ENCODE data around the gene CADM1.

The CADM1 gene

DNA sequence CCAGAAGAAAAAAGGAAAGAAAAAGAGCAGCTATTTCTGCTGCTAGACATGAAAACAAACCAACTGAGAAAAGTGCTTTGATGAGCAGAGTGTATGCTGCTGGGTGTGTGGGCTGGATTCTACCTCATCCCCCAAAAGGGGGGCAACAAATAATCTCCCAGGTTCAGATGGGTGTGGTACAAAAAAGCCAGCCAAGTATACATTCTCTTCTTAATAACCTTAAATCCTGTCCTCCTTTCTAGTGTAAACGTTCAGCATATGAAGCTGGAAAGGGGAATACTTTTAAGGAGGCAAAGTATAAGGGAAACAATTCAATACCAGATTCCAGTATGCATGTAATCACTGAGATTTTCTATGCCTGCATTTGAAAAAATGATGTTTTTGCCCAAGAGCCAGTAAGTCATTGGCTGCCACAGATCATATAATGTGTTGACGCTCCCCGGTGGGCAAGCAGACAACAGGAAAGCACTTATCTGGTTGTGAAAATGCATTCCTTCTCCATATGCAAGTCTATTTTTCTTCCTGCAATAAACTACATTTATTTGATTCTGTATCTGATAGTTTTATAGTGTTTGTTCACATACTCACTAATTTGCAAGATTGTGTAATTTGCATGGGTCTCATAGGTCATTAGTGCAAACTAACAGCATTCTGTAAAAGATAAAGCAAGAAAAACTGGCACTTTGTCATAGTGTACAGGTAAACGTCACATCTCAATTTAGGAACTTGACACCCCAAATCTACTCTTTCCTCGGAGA, 201.1 kb downstream of the CADM1 start:
- H3K9me3 Mint-ChIP-seq = no peaks in the 10 kb centered on the region
- no peaks in the 10 kb centered on the region for H3K36me3 Mint-ChIP-seq
- H3K4me1 Mint-ChIP-seq = no peaks in the 10 kb centered on the region
- ATAC-seq (no peak), DNase-seq (ENCODE audit: low spot score in 2 of 2) (no peak)
- no peak overlapping the region for H3K27ac Mint-ChIP-seq
- no peak overlapping the region for H3K4me3 Mint-ChIP-seq

DNA sequence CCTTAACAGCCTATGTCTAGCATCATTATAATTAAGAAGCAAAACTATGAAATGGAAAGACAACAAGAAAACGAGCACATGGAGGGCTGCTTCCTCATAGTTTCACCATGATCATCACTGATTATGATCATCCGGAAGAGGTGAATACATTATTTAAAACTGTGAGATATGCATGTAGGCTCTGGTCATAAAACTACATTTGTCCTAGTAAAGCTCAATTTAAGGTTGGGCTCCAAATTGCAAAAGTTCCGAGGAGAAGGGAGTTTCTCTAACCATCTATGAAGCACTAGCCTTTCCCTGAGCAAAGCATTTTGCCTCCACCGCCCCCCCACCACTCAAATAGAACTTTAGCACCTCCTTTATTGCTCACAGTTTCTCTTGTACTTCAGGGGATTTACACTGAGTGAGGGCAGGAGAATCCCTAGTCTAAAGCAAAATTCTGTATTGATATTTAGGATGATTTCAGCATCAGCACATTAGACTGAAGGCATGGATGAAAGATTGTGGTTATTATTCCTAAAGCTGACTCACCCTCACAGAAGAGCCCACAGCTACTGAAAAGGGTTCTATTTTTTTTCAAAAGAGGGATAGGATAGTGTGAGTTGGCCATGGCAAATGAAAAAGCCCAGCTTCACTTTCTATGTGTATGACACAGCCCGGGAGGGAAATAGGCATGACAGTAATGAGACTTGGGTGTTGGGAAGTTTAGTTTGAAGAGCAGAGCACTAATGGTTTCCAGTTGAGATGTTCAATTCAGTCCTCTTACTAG, 203.4 kb downstream of the CADM1 start:
- ATAC-seq = peak; percentile 71
- Mint-ChIP-seq H3K27ac (peak overlapping the region; percentile 33), H3K4me1 (no peaks in the 10 kb centered on the region), H3K36me3 (no peaks in the 10 kb centered on the region), H3K4me3 (no peak overlapping the region), H3K9me3 (no peaks in the 10 kb centered on the region)
- DNase-seq (ENCODE audit: low spot score in 2 of 2) = no peak

GRCh38 chr11:115298300-115299012, 205.8 kb downstream of the CADM1 start:
- H3K27ac Mint-ChIP-seq = no peak overlapping the region
- no peaks in the 10 kb centered on the region for H3K36me3 Mint-ChIP-seq
- H3K9me3 Mint-ChIP-seq = no peaks in the 10 kb centered on the region
- H3K4me3 Mint-ChIP-seq = no peak overlapping the region
- no peaks in the 10 kb centered on the region for H3K4me1 Mint-ChIP-seq
- no peak for ATAC-seq
- DNase-seq (ENCODE audit: low spot score in 2 of 2) = no peak

DNA sequence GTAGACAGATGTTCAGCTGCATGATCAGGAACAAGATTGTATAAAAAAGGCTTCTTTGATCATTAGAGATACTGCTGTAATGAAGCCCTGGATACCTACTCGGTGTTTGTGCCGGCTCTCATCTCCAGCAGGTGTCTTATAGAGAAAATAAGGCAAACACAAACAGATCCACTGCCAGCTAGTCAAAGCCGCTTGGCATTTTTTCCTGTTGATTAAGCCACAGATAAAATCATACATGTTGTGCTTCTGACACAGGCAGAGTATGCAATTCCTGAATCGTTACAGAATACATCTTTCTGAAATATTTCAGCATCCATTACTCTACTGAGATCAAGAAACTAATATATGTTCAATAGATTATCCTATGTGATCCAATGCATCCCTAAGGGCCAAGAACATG, 206.9 kb downstream of the CADM1 start:
- Mint-ChIP-seq H3K27ac (no peak overlapping the region), H3K4me3 (no peak overlapping the region), H3K36me3 (no peaks in the 10 kb centered on the region), H3K9me3 (no peaks in the 10 kb centered on the region), H3K4me1 (no peaks in the 10 kb centered on the region)
- DNase-seq (ENCODE audit: low spot score in 2 of 2) = no peak
- ATAC-seq = no peak

DNA sequence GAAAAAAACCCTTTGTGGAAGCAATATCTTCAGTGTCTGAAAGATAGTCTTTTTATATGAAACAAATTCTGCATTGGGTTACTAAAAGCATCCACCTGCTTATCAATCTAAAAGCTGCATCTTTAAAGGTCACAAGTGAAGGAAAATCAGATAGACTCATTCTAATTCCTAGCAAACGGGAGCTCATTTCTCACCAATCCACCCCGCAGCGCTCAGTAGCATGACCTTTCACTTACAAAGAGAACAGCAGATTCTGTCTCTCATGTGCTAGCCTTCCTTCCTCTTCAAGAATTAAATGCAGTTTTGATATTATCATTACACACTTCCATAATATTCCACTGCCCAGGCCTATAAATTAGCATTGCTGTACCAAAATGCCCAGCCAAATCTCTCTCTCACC, 212.9 kb downstream of the CADM1 start:
- no peak overlapping the region for H3K4me3 Mint-ChIP-seq
- DNase-seq (ENCODE audit: low spot score in 2 of 2) = no peak
- no peak for ATAC-seq
- no peaks in the 10 kb centered on the region for H3K36me3 Mint-ChIP-seq
- no peak overlapping the region for H3K27ac Mint-ChIP-seq
- H3K4me1 Mint-ChIP-seq = peaks cover 5% of the 10 kb centered on the region
- H3K9me3 Mint-ChIP-seq = no peaks in the 10 kb centered on the region

- Mint-ChIP-seq H3K4me3 (no peak overlapping the region), H3K27ac (no peak overlapping the region), H3K9me3 (no peaks in the 10 kb centered on the region), H3K36me3 (no peaks in the 10 kb centered on the region), H3K4me1 (peaks cover 5% of the 10 kb centered on the region)
- no peak for ATAC-seq
- DNase-seq (ENCODE audit: low spot score in 2 of 2) = no peak
Observed at GRCh38 chr11:115290893-115291292, 213.3 kb downstream of the CADM1 start.

DNA sequence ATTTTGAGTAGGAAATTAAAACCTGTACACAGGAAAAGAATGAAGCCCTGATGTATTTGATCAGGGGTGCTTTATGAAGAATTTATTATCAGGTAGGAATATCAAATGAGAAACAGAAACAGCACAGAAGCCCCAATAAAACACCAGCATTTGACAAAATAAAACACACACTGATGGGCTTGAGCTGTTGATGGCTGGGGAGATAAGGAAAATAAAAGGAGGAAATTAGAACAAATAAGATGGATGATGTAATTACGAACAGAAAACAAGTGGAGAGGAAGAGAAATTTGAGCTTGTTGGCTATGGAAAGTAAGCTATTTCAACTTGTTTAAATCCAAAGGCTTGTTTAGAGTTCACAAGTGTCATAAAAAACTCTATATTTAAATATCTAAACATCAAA, 213.7 kb downstream of the CADM1 start:
- ATAC-seq (no peak), DNase-seq (ENCODE audit: low spot score in 2 of 2) (no peak)
- Mint-ChIP-seq H3K4me1 (peaks cover 5% of the 10 kb centered on the region), H3K9me3 (no peaks in the 10 kb centered on the region), H3K27ac (no peak overlapping the region), H3K36me3 (no peaks in the 10 kb centered on the region), H3K4me3 (no peak overlapping the region)

- no peak for DNase-seq (ENCODE audit: low spot score in 2 of 2)
- no peaks in the 10 kb centered on the region for H3K36me3 Mint-ChIP-seq
- H3K9me3 Mint-ChIP-seq = no peaks in the 10 kb centered on the region
- no peak for ATAC-seq
- H3K27ac Mint-ChIP-seq = no peak overlapping the region
- H3K4me3 Mint-ChIP-seq = no peak overlapping the region
- H3K4me1 Mint-ChIP-seq = peaks cover 5% of the 10 kb centered on the region
Observed at GRCh38 chr11:115287266-115287665, 216.9 kb downstream of the CADM1 start.

DNA sequence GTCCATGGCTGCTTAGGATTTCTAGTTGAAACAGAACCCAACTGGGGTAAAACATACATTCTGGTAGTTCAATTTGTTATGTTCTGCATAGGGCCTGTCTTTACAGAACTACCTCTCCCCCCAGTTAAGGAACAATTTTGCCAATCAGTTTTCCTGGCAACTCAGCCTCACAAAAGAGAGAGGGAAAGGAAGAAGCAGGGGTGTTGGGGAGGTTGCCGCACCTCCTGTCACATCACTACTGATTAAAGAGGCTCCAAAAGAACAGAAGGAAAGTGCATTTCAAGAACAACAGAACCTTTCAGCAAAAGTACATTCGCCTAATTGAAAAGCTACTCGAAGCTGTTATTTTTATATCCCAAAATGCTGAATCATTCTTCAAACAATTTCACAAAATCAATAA, 217.6 kb downstream of the CADM1 start:
- no peaks in the 10 kb centered on the region for H3K9me3 Mint-ChIP-seq
- ATAC-seq = no peak
- DNase-seq (ENCODE audit: low spot score in 2 of 2) = no peak

DNA sequence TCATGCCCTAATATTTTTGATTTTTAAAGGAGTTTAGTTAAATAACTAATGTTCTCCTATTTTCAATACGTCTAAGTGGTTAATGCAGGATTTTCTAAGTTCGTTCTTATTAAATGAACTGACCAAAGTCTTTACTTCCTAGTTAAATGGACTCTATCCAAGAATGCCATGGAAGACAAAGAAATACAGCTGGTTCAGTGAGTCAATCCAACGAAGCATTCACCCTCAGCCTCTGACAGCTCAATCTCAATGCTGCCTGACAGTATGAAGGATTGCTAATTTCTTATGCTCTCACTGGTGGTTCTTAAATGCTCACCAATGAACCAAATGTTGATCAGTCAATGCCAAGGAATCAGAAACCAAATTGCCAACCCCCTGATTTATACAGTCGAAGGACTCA, 219.4 kb downstream of the CADM1 start:
- Mint-ChIP-seq H3K27ac (no peak overlapping the region), H3K36me3 (no peaks in the 10 kb centered on the region), H3K4me3 (no peak overlapping the region), H3K4me1 (peaks cover under 1% of the 10 kb centered on the region), H3K9me3 (no peaks in the 10 kb centered on the region)
- ATAC-seq (no peak), DNase-seq (ENCODE audit: low spot score in 2 of 2) (no peak)

More for the DNA sequence above, 217.6 kb downstream of the CADM1 start:
- Mint-ChIP-seq H3K4me1 (peaks cover 5% of the 10 kb centered on the region), H3K27ac (no peak overlapping the region), H3K4me3 (no peak overlapping the region), H3K36me3 (no peaks in the 10 kb centered on the region)

GRCh38 chr11:115282923-115283322, 221.3 kb downstream of the CADM1 start:
- ATAC-seq (no peak), DNase-seq (ENCODE audit: low spot score in 2 of 2) (no peak)
- Mint-ChIP-seq H3K4me3 (no peak overlapping the region), H3K36me3 (no peaks in the 10 kb centered on the region), H3K9me3 (peaks cover 2% of the 10 kb centered on the region), H3K27ac (no peak overlapping the region), H3K4me1 (no peaks in the 10 kb centered on the region)

GRCh38 chr11:115280775-115281174, 223.4 kb downstream of the CADM1 start:
- H3K9me3 Mint-ChIP-seq = peaks cover 2% of the 10 kb centered on the region
- H3K4me3 Mint-ChIP-seq = no peak overlapping the region
- no peak for DNase-seq (ENCODE audit: low spot score in 2 of 2)
- H3K4me1 Mint-ChIP-seq = no peaks in the 10 kb centered on the region
- H3K27ac Mint-ChIP-seq = no peak overlapping the region
- H3K36me3 Mint-ChIP-seq = no peaks in the 10 kb centered on the region
- ATAC-seq = no peak

GRCh38 chr11:115279813-115280761, 224.1 kb downstream of the CADM1 start:
- ATAC-seq = no peak
- Mint-ChIP-seq H3K27ac (no peak overlapping the region), H3K9me3 (peaks cover 4% of the 10 kb centered on the region), H3K4me1 (peaks cover 3% of the 10 kb centered on the region), H3K36me3 (no peaks in the 10 kb centered on the region), H3K4me3 (no peak overlapping the region)
- no peak for DNase-seq (ENCODE audit: low spot score in 2 of 2)

GRCh38 chr11:115276799-115277198, 227.4 kb downstream of the CADM1 start:
- Mint-ChIP-seq H3K9me3 (peaks cover 5% of the 10 kb centered on the region), H3K27ac (no peak overlapping the region), H3K36me3 (no peaks in the 10 kb centered on the region), H3K4me3 (no peak overlapping the region), H3K4me1 (peaks cover 5% of the 10 kb centered on the region)
- DNase-seq (ENCODE audit: low spot score in 2 of 2) = no peak
- ATAC-seq = no peak

GRCh38 chr11:115276191-115276590, 228.0 kb downstream of the CADM1 start:
- no peaks in the 10 kb centered on the region for H3K36me3 Mint-ChIP-seq
- H3K4me1 Mint-ChIP-seq = peaks cover 5% of the 10 kb centered on the region
- DNase-seq (ENCODE audit: low spot score in 2 of 2) = no peak
- H3K9me3 Mint-ChIP-seq = peaks cover 5% of the 10 kb centered on the region
- H3K27ac Mint-ChIP-seq = no peak overlapping the region
- ATAC-seq = no peak
- H3K4me3 Mint-ChIP-seq = no peak overlapping the region
